Nephron (organoid): Measurements from ENCODE around the gene TNNI3K.

ENCODE experiments used
- H3K27ac Mint-ChIP-seq, 3 experiments: 2 replicates each; pipeline ENCODE4 v1.8.0; 2020; ENCODE audit warnings: mixed read lengths in 3 of 3, mild to moderate bottlenecking in 2 of 3, moderate library complexity in 1 of 3
- H3K27me3 Mint-ChIP-seq: 2 replicates; pipeline ENCODE4 v1.8.0; 2021; ENCODE audit warnings: low read depth, mild to moderate bottlenecking, moderate library complexity, mixed read lengths
- H3K36me3 Mint-ChIP-seq: 2 replicates; pipeline ENCODE4 v1.8.0; 2020; ENCODE audit warnings: low read depth, mixed read lengths
- H3K4me1 Mint-ChIP-seq: 2 replicates; pipeline ENCODE4 v1.8.0; 2020; ENCODE audit warnings: mixed read lengths
- H3K4me3 Mint-ChIP-seq, 3 experiments: 2 replicates each; pipeline ENCODE4 v1.8.0; 2020; ENCODE audit warnings: mild to moderate bottlenecking in 3 of 3, mixed read lengths in 3 of 3, moderate library complexity in 2 of 3
- H3K9me3 Mint-ChIP-seq: 2 replicates; pipeline ENCODE4 v1.8.0; 2020; ENCODE audit warnings: mixed read lengths
- TF ChIP-seq, protein P1 (sequence below), 3 experiments: fragments of 200-600 bp; sonication (generic); IDR thresholded peaks; one replicate each; pipeline ENCODE4 v1.5.0; 2021; ENCODE audit warnings: antibody characterized with exemption in 3 of 3; ENCODE audit not compliant: unreplicated experiment in 3 of 3

Gene TNNI3K

DNA sequence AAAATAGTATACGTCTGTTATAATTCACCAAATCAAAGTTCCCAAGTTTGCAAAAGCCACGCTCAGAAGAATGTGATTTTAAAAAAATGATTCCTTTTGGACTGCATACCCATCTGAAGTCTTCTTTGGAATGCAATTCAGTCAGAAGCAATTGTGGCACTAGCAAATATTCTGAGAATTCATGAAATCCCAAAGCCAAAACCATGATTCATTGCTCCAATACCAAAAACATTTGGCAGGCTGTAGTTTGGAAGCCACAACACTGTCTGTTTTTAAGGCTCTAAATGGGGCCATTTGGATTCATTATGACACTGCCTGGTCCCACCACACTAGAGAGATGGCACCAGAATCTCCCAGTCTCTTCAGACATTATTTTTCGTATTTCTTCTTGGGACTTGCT lies 299.1 kb downstream of the TNNI3K start:
- H3K4me3 Mint-ChIP-seq = no peak overlapping the region
- no peak overlapping the region for H3K27ac Mint-ChIP-seq
- H3K9me3 Mint-ChIP-seq = no peaks in the 10 kb centered on the region
- no peaks in the 10 kb centered on the region for H3K36me3 Mint-ChIP-seq
- H3K4me1 Mint-ChIP-seq = no peaks in the 10 kb centered on the region
- TF ChIP-seq, protein P1, sequence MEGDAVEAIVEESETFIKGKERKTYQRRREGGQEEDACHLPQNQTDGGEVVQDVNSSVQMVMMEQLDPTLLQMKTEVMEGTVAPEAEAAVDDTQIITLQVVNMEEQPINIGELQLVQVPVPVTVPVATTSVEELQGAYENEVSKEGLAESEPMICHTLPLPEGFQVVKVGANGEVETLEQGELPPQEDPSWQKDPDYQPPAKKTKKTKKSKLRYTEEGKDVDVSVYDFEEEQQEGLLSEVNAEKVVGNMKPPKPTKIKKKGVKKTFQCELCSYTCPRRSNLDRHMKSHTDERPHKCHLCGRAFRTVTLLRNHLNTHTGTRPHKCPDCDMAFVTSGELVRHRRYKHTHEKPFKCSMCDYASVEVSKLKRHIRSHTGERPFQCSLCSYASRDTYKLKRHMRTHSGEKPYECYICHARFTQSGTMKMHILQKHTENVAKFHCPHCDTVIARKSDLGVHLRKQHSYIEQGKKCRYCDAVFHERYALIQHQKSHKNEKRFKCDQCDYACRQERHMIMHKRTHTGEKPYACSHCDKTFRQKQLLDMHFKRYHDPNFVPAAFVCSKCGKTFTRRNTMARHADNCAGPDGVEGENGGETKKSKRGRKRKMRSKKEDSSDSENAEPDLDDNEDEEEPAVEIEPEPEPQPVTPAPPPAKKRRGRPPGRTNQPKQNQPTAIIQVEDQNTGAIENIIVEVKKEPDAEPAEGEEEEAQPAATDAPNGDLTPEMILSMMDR (IDR thresholded peaks at IDR 0.05; ENCODE audit: unreplicated experiment in 3 of 3) = no peak
- H3K27me3 Mint-ChIP-seq = no peaks in the 10 kb centered on the region

DNA sequence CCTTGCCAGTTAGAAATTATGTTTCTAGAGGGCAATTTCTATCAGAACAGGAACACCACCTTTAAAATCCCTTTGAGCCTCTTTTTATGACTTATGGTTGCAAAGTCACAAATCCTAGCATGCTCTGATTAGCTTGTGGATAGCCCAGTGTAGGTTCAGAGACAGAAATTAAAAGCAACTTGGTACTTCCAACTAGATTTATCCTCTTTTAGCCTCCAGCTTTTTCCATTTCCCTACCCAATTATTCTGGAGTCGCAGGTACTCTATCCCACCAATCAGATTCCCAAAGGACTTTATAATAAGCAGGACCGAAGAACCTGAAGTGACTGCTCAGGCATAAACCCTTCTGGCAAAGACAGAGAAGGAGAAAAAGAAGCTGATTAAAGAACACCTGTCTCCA lies 310.6 kb downstream of the TNNI3K start:
- H3K27ac Mint-ChIP-seq = no peak overlapping the region
- no peaks in the 10 kb centered on the region for H3K9me3 Mint-ChIP-seq
- H3K27me3 Mint-ChIP-seq = no peaks in the 10 kb centered on the region
- H3K36me3 Mint-ChIP-seq = no peaks in the 10 kb centered on the region
- TF ChIP-seq, protein P1 (IDR thresholded peaks at IDR 0.05; ENCODE audit: unreplicated experiment in 3 of 3) = no peak
- no peaks in the 10 kb centered on the region for H3K4me1 Mint-ChIP-seq
- no peak overlapping the region for H3K4me3 Mint-ChIP-seq

DNA sequence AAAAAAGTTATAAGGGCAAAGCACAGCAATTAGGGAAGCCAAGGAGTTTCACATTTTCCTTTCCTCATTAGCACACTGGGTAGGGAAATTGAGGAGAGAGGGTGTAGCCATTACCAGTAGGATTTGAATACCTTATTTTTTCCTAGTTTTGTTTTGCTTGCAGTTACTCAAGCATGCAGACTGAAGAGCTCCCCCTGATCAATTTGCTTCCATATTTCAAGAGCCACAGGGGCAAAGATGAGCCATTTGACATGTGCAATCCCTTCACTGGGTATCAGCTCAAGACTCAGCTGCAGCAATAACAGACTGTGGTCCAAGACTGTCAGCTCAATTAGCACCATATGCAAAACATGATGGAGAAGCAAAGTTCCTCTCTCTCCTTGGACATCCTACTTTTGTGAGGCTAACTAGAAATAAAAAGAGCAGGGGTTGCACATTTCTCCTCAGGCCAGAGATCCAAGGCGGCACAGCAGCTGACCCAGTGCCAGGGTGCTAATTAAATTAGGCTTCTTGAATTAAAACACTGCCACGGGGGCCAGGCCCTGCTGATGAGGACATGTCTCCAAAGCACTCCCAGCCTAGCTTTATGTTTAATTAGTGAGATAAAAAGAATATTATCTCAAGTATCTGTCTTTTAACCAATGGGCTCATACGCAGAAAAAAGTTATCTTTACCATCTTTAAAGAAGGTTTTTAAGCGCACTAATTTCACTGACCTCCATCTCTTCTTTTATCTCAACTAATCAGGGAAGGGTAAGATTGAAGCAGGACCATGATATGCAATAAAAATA lies 314.0 kb downstream of the TNNI3K start:
- Mint-ChIP-seq H3K27me3 (no peaks in the 10 kb centered on the region), H3K4me1 (no peaks in the 10 kb centered on the region), H3K27ac (no peak overlapping the region), H3K4me3 (no peak overlapping the region), H3K9me3 (no peaks in the 10 kb centered on the region), H3K36me3 (no peaks in the 10 kb centered on the region)
- TF ChIP-seq, protein P1 (IDR thresholded peaks at IDR 0.05; ENCODE audit: unreplicated experiment in 3 of 3) = no peak

DNA sequence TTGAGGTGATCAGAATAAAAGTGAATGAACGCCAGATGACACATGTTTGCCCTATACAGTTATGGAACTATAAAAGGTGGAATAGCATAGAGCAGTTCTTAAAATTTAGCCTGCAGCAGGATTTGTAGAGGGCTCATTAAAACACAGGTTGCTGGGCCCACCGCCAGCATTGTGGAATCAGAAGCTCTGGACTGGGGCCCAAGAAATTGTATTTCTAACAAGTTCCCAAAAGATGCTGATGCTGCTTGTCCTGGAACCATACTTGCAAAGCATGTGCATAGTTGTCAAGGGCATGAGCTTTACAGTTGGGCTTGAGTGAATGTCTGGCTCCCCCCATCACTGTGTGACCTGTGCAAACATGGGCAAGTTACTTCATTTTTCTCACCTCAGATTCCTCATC lies 314.7 kb downstream of the TNNI3K start:
- Mint-ChIP-seq H3K27ac (no peak overlapping the region), H3K36me3 (no peaks in the 10 kb centered on the region), H3K9me3 (no peaks in the 10 kb centered on the region), H3K27me3 (no peaks in the 10 kb centered on the region), H3K4me3 (no peak overlapping the region), H3K4me1 (no peaks in the 10 kb centered on the region)
- TF ChIP-seq, protein P1 (IDR thresholded peaks at IDR 0.05; ENCODE audit: unreplicated experiment in 3 of 3) = no peak

DNA sequence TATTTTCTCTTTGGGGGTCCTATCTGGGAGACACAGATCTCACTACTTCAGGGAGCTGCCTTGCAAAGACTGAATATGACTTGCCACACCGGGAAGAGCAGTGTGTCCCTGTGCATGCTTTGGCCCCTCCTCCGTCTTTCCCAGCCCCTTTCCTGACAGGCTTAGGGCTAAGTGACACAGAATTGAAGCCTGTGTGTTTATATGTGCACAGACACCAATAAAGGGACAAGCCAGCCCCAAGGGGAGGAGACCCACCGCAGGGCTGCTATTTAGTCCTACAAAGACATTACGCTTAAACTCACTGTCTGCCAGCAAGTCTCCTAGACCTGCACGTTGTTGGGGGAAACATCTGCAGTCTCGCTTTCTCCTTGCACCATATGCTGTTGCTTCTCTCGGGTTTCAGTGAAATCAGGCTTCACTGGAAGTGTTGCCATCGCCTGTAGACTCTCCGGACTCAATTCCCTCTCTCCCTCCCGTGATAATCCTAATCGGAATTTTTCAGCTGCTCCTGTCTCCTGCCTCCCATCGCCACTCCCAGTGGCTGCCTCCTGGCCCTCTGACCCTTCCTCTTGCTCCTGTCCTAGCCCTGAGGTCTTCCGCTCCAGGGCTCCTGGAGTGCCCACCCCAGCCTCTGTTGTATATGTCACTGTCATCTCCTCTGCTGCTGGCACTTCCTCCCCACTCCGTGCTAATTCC lies 335.8 kb downstream of the TNNI3K start:
- no peaks in the 10 kb centered on the region for H3K9me3 Mint-ChIP-seq
- peaks cover 22% of the 10 kb centered on the region for H3K4me1 Mint-ChIP-seq
- H3K27me3 Mint-ChIP-seq = no peaks in the 10 kb centered on the region
- no peak overlapping the region for H3K27ac Mint-ChIP-seq
- H3K36me3 Mint-ChIP-seq = no peaks in the 10 kb centered on the region
- no peak overlapping the region for H3K4me3 Mint-ChIP-seq
- TF ChIP-seq, protein P1 (IDR thresholded peaks at IDR 0.05; ENCODE audit: unreplicated experiment in 3 of 3) = no peak

DNA sequence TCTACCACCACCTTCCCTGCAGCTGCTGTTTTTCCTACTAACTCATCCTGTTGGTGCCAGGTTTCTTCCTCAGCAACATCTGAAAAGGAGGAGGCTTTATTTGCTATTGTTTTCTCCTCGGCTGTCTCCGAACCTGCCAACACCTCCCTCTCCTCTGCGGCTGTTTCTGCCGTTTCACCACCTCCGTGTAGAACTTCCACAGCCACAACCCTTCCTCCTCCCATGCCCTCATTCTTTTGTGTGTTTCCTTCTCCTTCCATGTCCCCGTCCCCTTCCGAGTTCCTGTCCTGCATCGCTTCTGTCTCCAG lies 336.3 kb downstream of the TNNI3K start:
- Mint-ChIP-seq H3K36me3 (no peaks in the 10 kb centered on the region), H3K4me1 (peaks cover 18% of the 10 kb centered on the region), H3K27me3 (no peaks in the 10 kb centered on the region), H3K27ac (no peak overlapping the region), H3K9me3 (no peaks in the 10 kb centered on the region), H3K4me3 (no peak overlapping the region)
- TF ChIP-seq, protein P1 (IDR thresholded peaks at IDR 0.05; ENCODE audit: unreplicated experiment in 3 of 3) = no peak
